A549 (cell line): ENCODE measurements around the gene GRM4. TPM values are rescaled to one million over a fixed set of nuclear protein-coding genes. Genes with fewer than 3 reads are reported as not detected.
A peak's percentile ranks its signal among the peaks of the same experiment; 100 is the strongest.

Experiments
- ATAC-seq, 2 experiments: fragments of 200-7000 bp in 1 of 2; fragments of >200 bp in 1 of 2; cut with Nextera tagmentation in 1 of 2; cut with Tn5 transposase in 1 of 2; 3 replicates each; pipeline versions ENCODE4 v1.8.0 to v1.9.1; 2018 to 2020; ENCODE audit warnings: mild to moderate bottlenecking in 1 of 2, moderate library complexity in 1 of 2
- CTCF ChIA-PET: fragments of 300-600 bp; sonication (Branson Sonifier 250); formaldehyde crosslinking; extraction: SDS; loops from one replicate; lab custom pipeline; 2021; ENCODE audit warnings: antibody characterized with exemption, inconsistent platforms; lab: Yijun Ruan, JAX
- POLR2A ChIA-PET: fragments of 350-600 bp; formaldehyde crosslinking; extraction: SDS; loops from one replicate; lab custom pipeline; 2021; ENCODE audit warnings: antibody characterized with exemption, inconsistent platforms; lab: Yijun Ruan, JAX
- DNase-seq, 2 experiments: peaks; one replicate each; pipeline versions ENCODE4 v3.0.0 to v3.0.0-alpha.2; 2011 to 2016; ENCODE audit warnings: low read depth in 1 of 2, low spot score in 1 of 2
- FAIRE-seq: peaks from 2 replicates; lab custom pipeline; 2011; peaks lifted over from hg19 to GRCh38; lab: Jason Lieb, UNC
- H3K27ac ChIP-seq, 2 experiments: fragments of >200 bp; sonication (Bioruptor Twin); formaldehyde crosslinking; 3 replicates each; pipeline ENCODE4 v1.5.1; 2016 to 2017
- H3K4me1 ChIP-seq: fragments of >200 bp; sonication (Bioruptor Twin); formaldehyde crosslinking; 3 replicates; pipeline ENCODE4 v1.6.1; 2016
- H3K4me2 ChIP-seq: fragments of >200 bp; sonication (Bioruptor Twin); formaldehyde crosslinking; 3 replicates; pipeline ENCODE4 v1.6.1; 2016
- H3K4me3 ChIP-seq: fragments of >200 bp; sonication (Bioruptor Twin); formaldehyde crosslinking; 3 replicates; pipeline ENCODE4 v1.5.1; 2016
- H3K9me3 ChIP-seq: fragments of >200 bp; sonication (Bioruptor Twin); formaldehyde crosslinking; 3 replicates; pipeline ENCODE4 v1.6.1; 2016
- FOSB ChIP-seq: fragments of 250-450 bp; sonication (Bioruptor Pico); IDR thresholded peaks from 2 replicates; pipeline ENCODE4 v1.5.0; 2020; ENCODE audit warnings: mild to moderate bottlenecking, moderate library complexity
- FOXS1 ChIP-seq: fragments of 250-450 bp; sonication (Bioruptor Pico); IDR thresholded peaks from 2 replicates; pipeline ENCODE4 v1.5.0; 2020; ENCODE audit warnings: mild to moderate bottlenecking, moderate library complexity
- HOXB13 ChIP-seq: fragments of 250-450 bp; sonication (Bioruptor Pico); IDR thresholded peaks from 2 replicates; pipeline ENCODE4 v1.5.0; 2020; ENCODE audit warnings: low read depth, mild to moderate bottlenecking, moderate library complexity
- JUN ChIP-seq, 2 experiments: fragments of >200 bp; sonication (Bioruptor Twin); formaldehyde crosslinking; IDR thresholded peaks; 2 replicates in 1 of 2; 3 replicates in 1 of 2; pipeline ENCODE4 v1.6.1; 2016 to 2017
- JUNB ChIP-seq: fragments of >200 bp; sonication (Bioruptor Twin); formaldehyde crosslinking; IDR thresholded peaks from 2 replicates; pipeline ENCODE4 v1.6.1; 2016
- MAFK ChIP-seq: fragments of 450-650 bp; IDR thresholded peaks from 2 replicates; pipeline ENCODE4 v1.6.1; 2014; ENCODE audit not compliant: partially characterized antibody
- MYC ChIP-seq: IDR thresholded peaks from 2 replicates; pipeline ENCODE4 v1.6.1; 2012; ENCODE audit warnings: mild to moderate bottlenecking, inconsistent platforms, low read length, improper control_type of control experiment, borderline replicate concordance
- NFE2L2 ChIP-seq: fragments of 150-350 bp; conservative IDR thresholded peaks from 2 replicates; pipeline ENCODE4 v1.6.1; 2014; ENCODE audit warnings: low read length
- RNF2 ChIP-seq: fragments of 200-600 bp; sonication (generic); IDR thresholded peaks from 2 replicates; pipeline ENCODE4 v1.6.1; 2016; ENCODE audit warnings: low read depth, mild to moderate bottlenecking, antibody characterized with exemption, moderate library complexity, borderline replicate concordance
- TFCP2L1 ChIP-seq: fragments of 250-450 bp; sonication (Bioruptor Pico); IDR thresholded peaks from 2 replicates; pipeline ENCODE4 v1.5.0; 2021; ENCODE audit warnings: mild to moderate bottlenecking
- TP53 ChIP-seq: fragments of 250-450 bp; sonication (Bioruptor Pico); IDR thresholded peaks from 2 replicates; pipeline ENCODE4 v1.5.0; 2021; ENCODE audit warnings: mild to moderate bottlenecking, moderate library complexity
- ZC3H11A ChIP-seq: fragments of 450-650 bp; IDR thresholded peaks from 2 replicates; pipeline ENCODE4 v1.6.1; 2014; ENCODE audit warnings: antibody characterized with exemption, mild to moderate bottlenecking
- ZFP36 ChIP-seq: fragments of 450-650 bp; IDR thresholded peaks from 2 replicates; pipeline ENCODE4 v1.6.1; 2014; ENCODE audit warnings: borderline replicate concordance; ENCODE audit not compliant: partially characterized antibody
- WGBS: methylation state at CpG from one replicate; pipeline ENCODE4 v1.1.6; 2017; ENCODE audit errors: missing lambda C conversion rate; 5-methylcytosine and 5-hydroxymethylcytosine counted together
- polyA plus RNA-seq, 4 experiments: library from polyadenylated mRNA; depleted of rRNA in 3 of 4; stranded (reverse); fragments of >200 nt; fragmentation: RNase III in 1 of 4; extraction: RNeasy Plus Mini Kit Qiagen cat#74134 plus additional on column Dnase treatment in 1 of 4; gene quantifications; 2 replicates in 3 of 4; 3 replicates in 1 of 4; pipeline ENCODE4 v1.2.3, GENCODE V29; 2011 to 2017
- TF ChIP-seq, protein P1 (sequence below): IDR thresholded peaks from 2 replicates; pipeline ENCODE4 v1.6.1; 2012; ENCODE audit warnings: low read depth, borderline replicate concordance
- TF ChIP-seq, protein P2 (sequence below): fragments of 200-600 bp; sonication (generic); IDR thresholded peaks from 2 replicates; pipeline ENCODE4 v1.6.1; 2016; ENCODE audit warnings: antibody characterized with exemption, mild to moderate bottlenecking, moderate library complexity
- TF ChIP-seq, protein P3 (sequence below): fragments of 250-450 bp; sonication (Bioruptor Pico); IDR thresholded peaks from 2 replicates; pipeline ENCODE4 v1.5.0; 2021; ENCODE audit warnings: mild to moderate bottlenecking, moderate library complexity, borderline replicate concordance

The GRM4 gene
- polyA plus RNA-seq, 2 of the 4 experiments (the other 2 are of a cell fraction): 0.05 TPM

DNA sequence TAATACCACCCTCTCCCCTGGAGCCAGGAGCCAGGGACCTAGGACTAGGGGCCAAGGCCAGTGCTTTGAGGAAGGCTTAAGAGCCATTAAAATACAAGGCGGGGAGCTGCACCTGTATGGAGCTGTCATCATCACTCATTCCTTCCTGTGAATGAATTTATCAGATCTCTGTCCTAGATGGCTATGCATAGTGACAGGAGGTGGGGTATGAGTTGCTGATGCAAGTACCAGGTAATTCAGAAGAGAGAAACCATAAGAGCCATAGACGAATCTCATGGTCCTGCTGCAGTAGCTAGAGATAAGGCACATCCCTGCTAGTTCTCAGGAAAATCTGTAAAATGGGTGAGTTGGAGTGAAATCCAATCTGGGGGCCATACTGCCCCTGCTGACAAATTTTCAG lies 10.3 kb downstream of the GRM4 start:
- FAIRE-seq: no peak
- ATAC-seq: no peak
- TF ChIP-seq TP53 (CRISPR knock-in tag) (no peak), FOXS1 (no peak), ZFP36 (no peak), ZC3H11A (no peak), NFE2L2 (no peak), MYC (no peak), MAFK (no peak), TFCP2L1 (no peak)
- TF ChIP-seq, protein P1, sequence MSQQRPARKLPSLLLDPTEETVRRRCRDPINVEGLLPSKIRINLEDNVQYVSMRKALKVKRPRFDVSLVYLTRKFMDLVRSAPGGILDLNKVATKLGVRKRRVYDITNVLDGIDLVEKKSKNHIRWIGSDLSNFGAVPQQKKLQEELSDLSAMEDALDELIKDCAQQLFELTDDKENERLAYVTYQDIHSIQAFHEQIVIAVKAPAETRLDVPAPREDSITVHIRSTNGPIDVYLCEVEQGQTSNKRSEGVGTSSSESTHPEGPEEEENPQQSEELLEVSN: no peak
- Histone ChIP-seq H3K4me3 (no peak overlapping the region), H3K4me2 (no peak overlapping the region), H3K4me1 (no peaks in the 10 kb centered on the region), H3K9me3 (no peaks in the 10 kb centered on the region), H3K27ac (no peak overlapping the region)
- DNase-seq: no peak
- POLR2A ChIA-PET: no interaction called here
- CTCF ChIA-PET: interaction anchor here (1.1 to 1.5 kb wide), 3 partner anchors 20 to 364 kb away, joined by 3 to 4 read pairs (median 4); no protein-coding TSS in a partner anchor
- WGBS: 10% methylated on average over 2 of the region's 2 CpGs

DNA sequence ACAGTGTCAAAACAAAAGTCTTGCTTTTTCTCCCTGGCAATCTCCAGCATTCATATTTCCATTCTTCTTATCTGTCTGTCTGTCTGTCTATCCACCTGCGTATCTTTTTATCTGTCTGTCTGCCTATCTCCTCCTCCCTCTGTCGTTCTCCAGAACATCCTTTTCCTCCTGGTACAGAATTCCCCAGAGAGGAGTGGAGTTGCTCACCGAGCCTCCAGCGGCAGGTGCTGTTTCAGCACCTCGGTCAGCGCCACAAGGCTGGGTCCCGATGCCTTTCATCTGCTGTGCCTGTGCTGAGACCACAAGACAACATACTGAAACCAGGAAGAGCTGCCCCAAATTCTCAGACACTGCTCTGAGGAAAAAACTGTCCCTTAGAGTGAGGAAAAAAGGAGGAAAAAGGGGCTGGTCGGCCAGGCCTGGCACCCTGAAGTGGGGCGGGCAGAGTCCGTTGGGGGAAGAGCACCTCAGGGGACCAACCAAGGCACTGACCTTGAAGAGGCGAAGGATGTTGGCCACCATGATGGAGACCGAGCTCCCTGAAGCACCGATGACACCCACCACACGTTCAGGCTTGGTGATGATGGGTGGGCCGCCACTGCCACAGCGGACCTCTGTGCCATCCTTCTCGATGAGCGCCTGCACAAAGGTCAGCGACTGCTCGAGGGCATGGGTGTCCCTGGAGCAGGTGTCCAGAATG lies 13.3 kb downstream of the GRM4 start:
- ATAC-seq: peak; percentile 63 to 68; a peak in 3 of 6 replicates
- FAIRE-seq: no peak
- WGBS: 25% methylated on average over 14 of the region's 20 CpGs
- no peak overlapping the region for H3K27ac ChIP-seq
- H3K4me1 ChIP-seq: no peaks in the 10 kb centered on the region
- TF ChIP-seq, protein P2, sequence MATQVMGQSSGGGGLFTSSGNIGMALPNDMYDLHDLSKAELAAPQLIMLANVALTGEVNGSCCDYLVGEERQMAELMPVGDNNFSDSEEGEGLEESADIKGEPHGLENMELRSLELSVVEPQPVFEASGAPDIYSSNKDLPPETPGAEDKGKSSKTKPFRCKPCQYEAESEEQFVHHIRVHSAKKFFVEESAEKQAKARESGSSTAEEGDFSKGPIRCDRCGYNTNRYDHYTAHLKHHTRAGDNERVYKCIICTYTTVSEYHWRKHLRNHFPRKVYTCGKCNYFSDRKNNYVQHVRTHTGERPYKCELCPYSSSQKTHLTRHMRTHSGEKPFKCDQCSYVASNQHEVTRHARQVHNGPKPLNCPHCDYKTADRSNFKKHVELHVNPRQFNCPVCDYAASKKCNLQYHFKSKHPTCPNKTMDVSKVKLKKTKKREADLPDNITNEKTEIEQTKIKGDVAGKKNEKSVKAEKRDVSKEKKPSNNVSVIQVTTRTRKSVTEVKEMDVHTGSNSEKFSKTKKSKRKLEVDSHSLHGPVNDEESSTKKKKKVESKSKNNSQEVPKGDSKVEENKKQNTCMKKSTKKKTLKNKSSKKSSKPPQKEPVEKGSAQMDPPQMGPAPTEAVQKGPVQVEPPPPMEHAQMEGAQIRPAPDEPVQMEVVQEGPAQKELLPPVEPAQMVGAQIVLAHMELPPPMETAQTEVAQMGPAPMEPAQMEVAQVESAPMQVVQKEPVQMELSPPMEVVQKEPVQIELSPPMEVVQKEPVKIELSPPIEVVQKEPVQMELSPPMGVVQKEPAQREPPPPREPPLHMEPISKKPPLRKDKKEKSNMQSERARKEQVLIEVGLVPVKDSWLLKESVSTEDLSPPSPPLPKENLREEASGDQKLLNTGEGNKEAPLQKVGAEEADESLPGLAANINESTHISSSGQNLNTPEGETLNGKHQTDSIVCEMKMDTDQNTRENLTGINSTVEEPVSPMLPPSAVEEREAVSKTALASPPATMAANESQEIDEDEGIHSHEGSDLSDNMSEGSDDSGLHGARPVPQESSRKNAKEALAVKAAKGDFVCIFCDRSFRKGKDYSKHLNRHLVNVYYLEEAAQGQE: peak; percentile 94
- TF ChIP-seq JUN (IDR thresholded peaks at IDR 0.05): no peak
- DNase-seq: peak; percentile 21 to 32
- no peaks in the 10 kb centered on the region for H3K9me3 ChIP-seq
- no peak overlapping the region for H3K4me3 ChIP-seq
- ChIA-PET CTCF (interaction anchor here (0.8 to 3.9 kb wide), 3 partner anchors 10 to 365 kb away, joined by 3 to 11 read pairs (median 4); no protein-coding TSS in a partner anchor), POLR2A (no interaction called here)
- no peak overlapping the region for H3K4me2 ChIP-seq

DNA sequence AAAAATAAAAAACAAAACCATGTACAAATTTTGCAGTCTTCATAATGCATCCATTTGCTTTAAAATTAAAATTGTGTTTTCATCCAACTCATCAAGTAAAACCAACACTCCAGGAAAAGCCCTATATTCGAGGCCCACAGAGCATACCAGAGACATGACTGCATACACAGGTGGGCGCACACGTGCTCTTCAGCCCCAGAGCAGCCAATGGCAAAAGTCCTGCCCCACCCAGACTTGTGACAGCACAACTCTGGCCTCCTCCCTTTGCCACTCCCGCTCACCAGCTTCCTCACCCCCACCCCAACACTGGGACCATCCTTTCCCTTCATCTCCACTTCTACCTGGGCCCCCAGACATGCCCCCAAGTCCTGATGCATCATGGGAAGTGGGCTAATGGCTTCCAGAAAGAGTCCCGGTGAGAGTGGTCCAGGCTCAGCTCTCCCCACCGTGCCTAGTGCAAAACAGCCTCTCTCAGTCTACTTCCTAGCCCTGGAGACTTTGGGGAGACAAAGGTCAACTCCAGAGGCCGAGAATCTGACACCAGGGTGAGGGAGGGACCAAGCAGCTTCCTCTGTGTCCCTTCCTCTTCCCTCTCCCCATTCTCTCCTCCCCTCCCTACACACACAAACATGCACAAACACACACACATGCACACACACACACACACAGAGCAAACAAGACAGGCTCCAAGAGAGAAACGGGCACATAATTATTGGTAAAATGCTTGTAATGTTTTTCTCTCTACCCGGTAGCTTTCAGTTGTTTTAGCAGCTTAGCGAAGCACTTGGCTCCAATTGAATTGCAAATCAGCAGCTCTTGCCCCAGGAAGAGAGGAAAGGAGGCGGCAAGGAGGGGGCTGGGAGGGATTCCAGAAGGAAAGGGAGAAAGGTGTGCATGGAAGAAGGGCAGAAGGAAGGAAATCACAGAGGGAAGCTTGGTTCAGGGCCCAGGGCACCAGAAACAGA lies 14.3 kb downstream of the GRM4 start:
- POLR2A ChIA-PET: interaction anchor here (0.6 kb wide), 1 partner anchor 117 kb away, joined by 5 read pairs; no protein-coding TSS in a partner anchor

More for the DNA sequence above, 14.3 kb downstream of the GRM4 start:
- no peaks in the 10 kb centered on the region for H3K4me1 ChIP-seq
- ATAC-seq (no peak), FAIRE-seq (no peak), DNase-seq (no peak)
- WGBS: 34% methylated on average over 11 of the region's 11 CpGs
- TF ChIP-seq JUNB (no peak), RNF2 (no peak), FOSB (CRISPR knock-in tag) (no peak), HOXB13 (CRISPR knock-in tag) (no peak)
- TF ChIP-seq, protein P3, sequence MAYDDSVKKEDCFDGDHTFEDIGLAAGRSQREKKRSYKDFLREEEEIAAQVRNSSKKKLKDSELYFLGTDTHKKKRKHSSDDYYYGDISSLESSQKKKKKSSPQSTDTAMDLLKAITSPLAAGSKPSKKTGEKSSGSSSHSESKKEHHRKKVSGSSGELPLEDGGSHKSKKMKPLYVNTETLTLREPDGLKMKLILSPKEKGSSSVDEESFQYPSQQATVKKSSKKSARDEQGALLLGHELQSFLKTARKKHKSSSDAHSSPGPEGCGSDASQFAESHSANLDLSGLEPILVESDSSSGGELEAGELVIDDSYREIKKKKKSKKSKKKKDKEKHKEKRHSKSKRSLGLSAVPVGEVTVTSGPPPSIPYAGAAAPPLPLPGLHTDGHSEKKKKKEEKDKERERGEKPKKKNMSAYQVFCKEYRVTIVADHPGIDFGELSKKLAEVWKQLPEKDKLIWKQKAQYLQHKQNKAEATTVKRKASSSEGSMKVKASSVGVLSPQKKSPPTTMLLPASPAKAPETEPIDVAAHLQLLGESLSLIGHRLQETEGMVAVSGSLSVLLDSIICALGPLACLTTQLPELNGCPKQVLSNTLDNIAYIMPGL (CRISPR knock-in tag): no peak
- H3K4me3 ChIP-seq: no peak overlapping the region
- no peak overlapping the region for H3K4me2 ChIP-seq
- CTCF ChIA-PET: interaction anchor here (0.8 to 3.9 kb wide), 3 partner anchors 11 to 363 kb away, joined by 3 to 11 read pairs (median 4); no protein-coding TSS in a partner anchor
- no peaks in the 10 kb centered on the region for H3K9me3 ChIP-seq
- H3K27ac ChIP-seq: no peak overlapping the region
